GM19193 (cell line): Measurements from ENCODE around the gene P2RX5.

ENCODE experiments used
- POLR2A ChIP-seq: IDR thresholded peaks from 4 replicates; pipeline ENCODE4 v1.6.1; 2011; ENCODE audit not compliant: insufficient read depth, insufficient read length; ENCODE audit errors: extremely low read depth

Gene P2RX5

DNA sequence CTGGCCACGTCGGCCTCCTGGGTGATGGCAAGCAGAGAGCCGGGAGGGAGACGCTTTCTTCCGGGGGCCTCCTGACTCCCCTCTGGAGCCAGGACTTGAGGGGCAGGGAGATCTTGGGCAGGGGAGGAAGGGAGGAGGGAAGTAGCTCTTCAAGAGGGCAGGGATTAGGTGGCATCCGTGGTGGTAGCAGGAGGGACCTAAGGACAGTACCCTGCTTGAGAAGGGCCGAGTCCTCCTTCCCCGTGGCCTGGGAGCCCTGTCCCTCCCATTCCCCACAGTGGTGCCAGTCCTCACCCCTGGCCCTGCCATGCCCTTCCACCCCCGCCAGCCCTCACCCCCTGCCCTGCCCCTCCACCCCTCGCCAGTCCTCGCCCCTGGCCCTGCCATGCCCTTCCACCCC lies 40.2 kb downstream of the P2RX5 start:
- no peak for TF ChIP-seq POLR2A

- no peak for TF ChIP-seq POLR2A
Observed at GRCh38 chr17:3647769-3648555, 48.0 kb downstream of the P2RX5 start.

GRCh38 chr17:3647251-3647650 lies 48.7 kb downstream of the P2RX5 start:
- no peak for TF ChIP-seq POLR2A

GRCh38 chr17:3645310-3645709 lies 50.6 kb downstream of the P2RX5 start:
- no peak for TF ChIP-seq POLR2A

GRCh38 chr17:3643889-3644349 lies 52.0 kb downstream of the P2RX5 start:
- no peak for TF ChIP-seq POLR2A

DNA sequence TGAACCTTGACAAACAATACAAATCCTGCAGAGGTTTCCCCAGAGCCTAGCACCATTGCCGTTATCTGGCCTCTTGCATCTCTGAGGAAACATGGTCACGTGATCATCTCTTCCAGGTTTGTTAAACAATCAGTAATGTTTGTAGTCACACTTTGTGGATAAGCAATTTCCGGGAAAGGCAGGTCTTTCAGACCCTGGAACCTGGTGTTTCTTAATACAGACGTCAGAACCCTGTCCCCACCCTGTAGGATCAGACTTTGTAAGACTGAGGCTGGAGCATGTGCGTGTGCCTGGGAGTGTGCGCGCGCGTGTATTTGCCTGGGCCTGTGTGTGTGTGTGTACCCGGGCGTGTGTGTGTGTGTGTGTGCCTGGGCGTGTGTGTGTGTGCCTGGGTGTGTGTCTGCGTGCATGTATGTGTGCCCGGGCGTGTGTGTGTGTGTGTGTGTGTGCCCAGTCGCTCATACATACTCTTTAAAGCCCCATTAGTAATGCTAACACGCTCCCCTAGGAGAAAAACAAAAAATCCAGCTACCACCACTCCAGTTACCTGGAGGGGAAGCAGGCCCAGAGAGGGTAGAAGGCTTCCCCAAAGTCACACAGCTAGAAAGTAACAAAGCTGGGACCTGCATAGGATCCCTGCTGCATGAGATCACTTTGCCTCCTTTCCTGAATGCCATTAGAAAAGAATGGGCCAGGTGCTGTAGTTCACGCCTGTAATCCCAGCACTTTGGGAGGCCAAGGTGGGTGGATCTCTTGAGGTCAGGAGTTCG lies 54.1 kb downstream of the P2RX5 start:
- TF ChIP-seq POLR2A = no peak

DNA sequence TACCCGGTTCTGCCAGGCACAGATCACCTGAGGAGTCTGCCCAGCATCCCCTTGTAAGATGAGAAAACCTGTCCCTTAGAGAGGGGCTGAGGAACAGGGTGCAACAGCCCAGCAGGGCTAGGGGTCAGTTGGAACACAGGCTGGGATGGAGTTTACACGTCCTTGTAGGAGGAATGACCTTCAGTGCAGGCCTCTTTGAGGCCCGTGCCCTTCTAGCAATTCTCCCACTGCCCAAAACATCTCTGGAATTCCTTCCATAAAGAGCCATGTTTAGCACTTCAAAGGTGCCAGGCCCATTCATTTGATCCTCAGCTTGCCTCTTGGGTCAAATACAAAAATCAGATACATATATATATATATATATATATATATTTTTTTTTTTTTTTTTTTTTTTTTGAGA lies 54.9 kb downstream of the P2RX5 start:
- no peak for TF ChIP-seq POLR2A

GRCh38 chr17:3639981-3640596 lies 55.9 kb downstream of the P2RX5 start:
- TF ChIP-seq POLR2A = no peak

- no peak for TF ChIP-seq POLR2A
Observed at GRCh38 chr17:3636908-3637373, 59.0 kb downstream of the P2RX5 start.

GRCh38 chr17:3636154-3636907 lies 59.6 kb downstream of the P2RX5 start, which contains the start of the genes CTNS and SHPK:
TSS of gene CTNS (plus strand) at chr17:3636760. CDS start at chr17:3640207, 3,447 bp downstream.
TSS of gene SHPK (minus strand) at chr17:3636250. CDS start at chr17:3636219, 31 bp downstream.
- peak; percentile 75 for TF ChIP-seq POLR2A

DNA sequence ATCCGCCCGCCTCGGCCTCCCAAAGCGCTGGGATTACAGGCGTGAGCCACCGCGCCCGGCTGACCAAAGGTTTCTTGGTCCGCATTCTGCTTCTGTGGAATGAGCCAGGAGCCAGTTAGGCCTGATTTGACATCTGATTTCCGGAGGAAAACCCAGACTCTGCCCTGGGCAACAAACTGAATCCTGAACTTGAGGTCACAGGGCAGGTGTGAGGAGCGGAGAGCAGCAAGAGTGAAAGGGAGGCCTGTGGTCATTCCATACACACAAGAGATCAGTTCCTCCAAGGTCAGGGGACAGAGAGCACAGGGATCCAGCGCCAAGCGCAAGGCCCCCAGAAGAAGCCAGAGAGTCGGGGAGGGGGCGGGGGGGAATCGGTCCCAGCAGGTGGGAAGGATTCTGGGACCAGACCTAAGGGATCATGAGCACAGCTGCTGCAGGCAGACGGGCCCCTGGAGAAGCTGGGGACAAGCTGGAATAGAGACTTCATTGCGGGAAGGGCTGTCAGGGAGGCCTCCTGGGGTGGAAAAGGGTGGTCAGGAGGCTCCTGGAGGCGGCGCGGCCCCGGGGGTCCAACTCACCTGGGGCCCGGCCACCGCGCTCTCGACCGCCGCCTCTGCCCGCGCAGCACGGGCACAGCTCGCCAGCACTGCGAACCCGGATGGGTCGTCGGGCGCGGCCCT lies 60.3 kb downstream of the P2RX5 start:
- TF ChIP-seq POLR2A = no peak

- TF ChIP-seq POLR2A = no peak
Observed at GRCh38 chr17:3632287-3632686, 63.7 kb downstream of the P2RX5 start.

GRCh38 chr17:3630781-3631180 lies 65.2 kb downstream of the P2RX5 start:
- TF ChIP-seq POLR2A = no peak

GRCh38 chr17:3627769-3628167 lies 68.2 kb downstream of the P2RX5 start:
- no peak for TF ChIP-seq POLR2A
